Liver (tissue), 3 donors: ENCODE measurements around the gene ERAL1.

ENCODE experiments used
- EGR1 ChIP-seq, 2 donors: IDR thresholded peaks; 2 replicates each; pipeline ENCODE4 v1.6.1; 2016 to 2018; ENCODE audit warnings: antibody characterized with exemption in 2 of 2, low read depth in 2 of 2
- FOXA1 ChIP-seq: IDR thresholded peaks from 2 replicates; pipeline ENCODE4 v1.6.1; 2016; ENCODE audit warnings: antibody characterized with exemption
- HNF4A ChIP-seq, 2 donors: conservative IDR thresholded peaks; 2 replicates each; pipeline ENCODE4 v1.6.1; 2016; ENCODE audit warnings: antibody characterized with exemption in 2 of 2, mild to moderate bottlenecking in 2 of 2
- HNF4G ChIP-seq: IDR thresholded peaks from 2 replicates; pipeline ENCODE4 v1.6.1; 2016; ENCODE audit warnings: antibody characterized with exemption
- RAD21 ChIP-seq, 2 donors: IDR thresholded peaks; 2 replicates each; pipeline ENCODE4 v1.6.1; 2016; ENCODE audit warnings: antibody characterized with exemption in 2 of 2, mild to moderate bottlenecking in 2 of 2
- YY1 ChIP-seq: IDR thresholded peaks from 2 replicates; pipeline ENCODE4 v1.6.1; 2016; ENCODE audit warnings: antibody characterized with exemption, mild to moderate bottlenecking
- TF ChIP-seq, protein P1 (sequence below): fragments of 150-350 bp; IDR thresholded peaks from 2 replicates; pipeline ENCODE4 v1.5.1; 2017; ENCODE audit warnings: improper control_type of control experiment, low read depth, low read length; ENCODE audit not compliant: missing input control
- TF ChIP-seq, protein P2 (sequence below): IDR thresholded peaks from 2 replicates; pipeline ENCODE4 v1.6.1; 2016; ENCODE audit warnings: antibody characterized with exemption
- donor health status: healthy.
- donor health status: healthy.

DNA sequence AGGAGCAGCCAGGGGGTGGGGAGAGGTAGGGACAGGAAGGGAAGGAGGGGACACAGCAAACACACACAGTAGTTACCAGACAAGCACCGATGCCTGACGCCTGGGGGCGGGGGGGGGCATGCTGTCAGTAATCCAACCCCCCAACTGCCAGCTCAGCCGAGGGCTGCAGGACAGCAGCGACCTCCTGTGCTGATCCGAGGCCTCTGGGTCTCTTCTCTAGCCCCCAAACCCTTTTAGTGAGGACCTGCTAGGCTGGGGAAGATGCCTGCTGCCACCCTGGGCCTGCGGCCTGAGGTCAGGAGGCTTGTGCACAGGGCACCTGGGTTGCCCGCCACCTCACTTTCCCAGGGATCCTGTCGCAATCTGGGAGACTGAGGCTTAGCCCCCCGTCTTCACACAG, 31.1 kb downstream of the ERAL1 start:
- TF ChIP-seq FOXA1 (no peak), HNF4G (no peak), RAD21 (IDR thresholded peaks at IDR 0.05) (no peak), YY1 (no peak), EGR1 (IDR thresholded peaks at IDR 0.05; ENCODE audit: low read depth in 2 of 2) (no peak), HNF4A (conservative IDR thresholded peaks at IDR 0.05) (no peak)
- TF ChIP-seq, protein P1, sequence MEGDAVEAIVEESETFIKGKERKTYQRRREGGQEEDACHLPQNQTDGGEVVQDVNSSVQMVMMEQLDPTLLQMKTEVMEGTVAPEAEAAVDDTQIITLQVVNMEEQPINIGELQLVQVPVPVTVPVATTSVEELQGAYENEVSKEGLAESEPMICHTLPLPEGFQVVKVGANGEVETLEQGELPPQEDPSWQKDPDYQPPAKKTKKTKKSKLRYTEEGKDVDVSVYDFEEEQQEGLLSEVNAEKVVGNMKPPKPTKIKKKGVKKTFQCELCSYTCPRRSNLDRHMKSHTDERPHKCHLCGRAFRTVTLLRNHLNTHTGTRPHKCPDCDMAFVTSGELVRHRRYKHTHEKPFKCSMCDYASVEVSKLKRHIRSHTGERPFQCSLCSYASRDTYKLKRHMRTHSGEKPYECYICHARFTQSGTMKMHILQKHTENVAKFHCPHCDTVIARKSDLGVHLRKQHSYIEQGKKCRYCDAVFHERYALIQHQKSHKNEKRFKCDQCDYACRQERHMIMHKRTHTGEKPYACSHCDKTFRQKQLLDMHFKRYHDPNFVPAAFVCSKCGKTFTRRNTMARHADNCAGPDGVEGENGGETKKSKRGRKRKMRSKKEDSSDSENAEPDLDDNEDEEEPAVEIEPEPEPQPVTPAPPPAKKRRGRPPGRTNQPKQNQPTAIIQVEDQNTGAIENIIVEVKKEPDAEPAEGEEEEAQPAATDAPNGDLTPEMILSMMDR = no peak
- TF ChIP-seq, protein P2, sequence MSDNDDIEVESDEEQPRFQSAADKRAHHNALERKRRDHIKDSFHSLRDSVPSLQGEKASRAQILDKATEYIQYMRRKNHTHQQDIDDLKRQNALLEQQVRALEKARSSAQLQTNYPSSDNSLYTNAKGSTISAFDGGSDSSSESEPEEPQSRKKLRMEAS = no peak
